ENCODE data around the gene CP. TPM values are rescaled to one million over a fixed set of nuclear protein-coding genes. Genes with fewer than 3 reads are reported as not detected.

Gene CP
- total RNA-seq, 3 donors from 2014 or later, result 25.9 to 225 (median 30.2) TPM

DNA sequence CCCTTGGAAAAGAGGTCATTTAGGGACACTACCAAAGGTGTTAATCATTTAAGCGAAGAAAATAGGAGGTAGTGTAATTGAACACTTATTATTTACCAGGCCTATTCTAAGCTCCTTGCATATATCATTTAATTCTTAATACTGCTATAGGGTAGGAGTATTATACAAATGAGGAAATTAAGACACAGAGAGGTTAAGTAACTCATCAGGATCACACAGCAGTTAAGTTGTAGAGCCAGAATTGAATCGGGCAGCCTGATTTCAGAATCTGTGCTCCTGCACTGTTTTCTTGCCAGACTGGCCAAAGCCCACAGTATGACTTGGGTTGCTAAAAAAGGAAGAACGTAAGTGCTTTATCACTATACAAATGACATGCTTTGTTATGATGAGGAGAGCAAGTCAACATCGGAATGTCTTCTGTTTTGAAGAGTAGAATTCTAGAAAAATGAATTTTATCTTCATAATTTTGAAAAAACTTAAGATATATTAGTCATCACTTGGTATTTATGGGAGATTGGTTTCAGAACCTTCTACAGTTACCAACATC, 60.8 kb downstream of the CP start:
- Histone ChIP-seq H3K4me3 (no peak overlapping the region), H3K36me3 (peaks cover 7% of the 10 kb centered on the region), H3K4me1 (no peaks in the 10 kb centered on the region), H3K9me3 (no peaks in the 10 kb centered on the region), H3K27me3 (no peaks in the 10 kb centered on the region), H3K27ac (no peak overlapping the region)
- intact Hi-C loops (cut with DNase I; ENCODE audit: low total_unique reads), result no loop called here
- TF ChIP-seq POLR2AphosphoS5 (IDR thresholded peaks at IDR 0.05) (no peak), POLR2A (IDR thresholded peaks at IDR 0.05) (no peak), CTCF (IDR thresholded peaks at IDR 0.05) (no peak)
- DNase-seq (ENCODE audit: low spot score in 2 of 2), result no peak

DNA sequence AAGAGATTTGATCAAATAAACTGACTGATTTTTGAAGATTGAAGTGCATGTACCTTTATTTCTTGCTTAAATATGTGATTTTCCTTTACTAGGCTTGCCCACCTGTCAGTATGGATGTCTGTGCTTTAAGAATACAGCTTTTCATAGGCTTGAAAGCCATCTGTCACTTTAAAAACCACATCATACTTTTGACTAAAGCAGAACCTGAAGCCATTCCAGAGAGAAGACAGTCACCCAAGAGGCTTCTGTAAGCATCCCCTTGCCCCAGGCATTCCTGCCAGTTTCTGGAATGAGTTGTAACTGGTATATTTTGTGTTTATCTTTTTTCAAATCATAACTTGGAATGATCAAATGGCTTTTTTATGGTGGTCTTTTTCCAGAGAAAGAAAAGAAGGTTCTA, 68.2 kb downstream of the CP start:
- Histone ChIP-seq H3K9me3 (no peaks in the 10 kb centered on the region), H3K27ac (no peak overlapping the region), H3K4me1 (no peaks in the 10 kb centered on the region), H3K27me3 (no peaks in the 10 kb centered on the region), H3K36me3 (no peaks in the 10 kb centered on the region), H3K4me3 (no peak overlapping the region)
- no peak for TF ChIP-seq CTCF (IDR thresholded peaks at IDR 0.05)
- no peak for TF ChIP-seq POLR2A (IDR thresholded peaks at IDR 0.05)
- TF ChIP-seq POLR2AphosphoS5 (IDR thresholded peaks at IDR 0.05), result no peak
- intact Hi-C loops (cut with DNase I; ENCODE audit: low total_unique reads), result no loop called here
- DNase-seq (ENCODE audit: low spot score in 2 of 2), result no peak

- H3K27ac ChIP-seq, result no peak overlapping the region
- H3K36me3 ChIP-seq, result no peaks in the 10 kb centered on the region
- H3K4me3 ChIP-seq, result no peak overlapping the region
- H3K4me1 ChIP-seq, result no peaks in the 10 kb centered on the region
- H3K9me3 ChIP-seq, result no peaks in the 10 kb centered on the region
- no peak for DNase-seq (ENCODE audit: low spot score in 2 of 2)
- no peak for TF ChIP-seq POLR2A (IDR thresholded peaks at IDR 0.05)
- no peak for TF ChIP-seq CTCF (IDR thresholded peaks at IDR 0.05)
- no peak for TF ChIP-seq POLR2AphosphoS5 (IDR thresholded peaks at IDR 0.05)
- intact Hi-C loops (cut with DNase I; ENCODE audit: low total_unique reads), result no loop called here
- no peaks in the 10 kb centered on the region for H3K27me3 ChIP-seq
These were observed 69.2 kb downstream of the CP start for GRCh38 chr3:149152420-149152819.

- Histone ChIP-seq H3K36me3 (no peaks in the 10 kb centered on the region), H3K27ac (no peak overlapping the region), H3K9me3 (no peaks in the 10 kb centered on the region), H3K4me1 (no peaks in the 10 kb centered on the region), H3K4me3 (no peak overlapping the region), H3K27me3 (no peaks in the 10 kb centered on the region)
- intact Hi-C loops (cut with DNase I; ENCODE audit: low total_unique reads), result no loop called here
- no peak for DNase-seq (ENCODE audit: low spot score in 2 of 2)
- TF ChIP-seq POLR2AphosphoS5 (IDR thresholded peaks at IDR 0.05), result no peak
- TF ChIP-seq POLR2A (IDR thresholded peaks at IDR 0.05), result no peak
- no peak for TF ChIP-seq CTCF (IDR thresholded peaks at IDR 0.05)
These were observed 69.8 kb downstream of the CP start for GRCh38 chr3:149151843-149152242.

- H3K27ac ChIP-seq, result no peak overlapping the region
- TF ChIP-seq CTCF (IDR thresholded peaks at IDR 0.05) (no peak), POLR2A (IDR thresholded peaks at IDR 0.05) (no peak)
- no peak overlapping the region for H3K4me3 ChIP-seq
- H3K4me1 ChIP-seq, result no peaks in the 10 kb centered on the region
- intact Hi-C loops (cut with DNase I; ENCODE audit: low total_unique reads), result no loop called here
- no peaks in the 10 kb centered on the region for H3K27me3 ChIP-seq
- no peaks in the 10 kb centered on the region for H3K9me3 ChIP-seq
- DNase-seq (ENCODE audit: low spot score in 2 of 2), result no peak
- no peaks in the 10 kb centered on the region for H3K36me3 ChIP-seq
These were observed 71.2 kb downstream of the CP start for GRCh38 chr3:149150436-149150835.
